Measurements from ENCODE around the gene CTNNA3.
"Not testable (repeated sequence)": the region's sequence is repeated elsewhere in the genome, so short reads cannot be mapped to it uniquely, and the experiment has no call there.

CTNNA3 gene

DNA sequence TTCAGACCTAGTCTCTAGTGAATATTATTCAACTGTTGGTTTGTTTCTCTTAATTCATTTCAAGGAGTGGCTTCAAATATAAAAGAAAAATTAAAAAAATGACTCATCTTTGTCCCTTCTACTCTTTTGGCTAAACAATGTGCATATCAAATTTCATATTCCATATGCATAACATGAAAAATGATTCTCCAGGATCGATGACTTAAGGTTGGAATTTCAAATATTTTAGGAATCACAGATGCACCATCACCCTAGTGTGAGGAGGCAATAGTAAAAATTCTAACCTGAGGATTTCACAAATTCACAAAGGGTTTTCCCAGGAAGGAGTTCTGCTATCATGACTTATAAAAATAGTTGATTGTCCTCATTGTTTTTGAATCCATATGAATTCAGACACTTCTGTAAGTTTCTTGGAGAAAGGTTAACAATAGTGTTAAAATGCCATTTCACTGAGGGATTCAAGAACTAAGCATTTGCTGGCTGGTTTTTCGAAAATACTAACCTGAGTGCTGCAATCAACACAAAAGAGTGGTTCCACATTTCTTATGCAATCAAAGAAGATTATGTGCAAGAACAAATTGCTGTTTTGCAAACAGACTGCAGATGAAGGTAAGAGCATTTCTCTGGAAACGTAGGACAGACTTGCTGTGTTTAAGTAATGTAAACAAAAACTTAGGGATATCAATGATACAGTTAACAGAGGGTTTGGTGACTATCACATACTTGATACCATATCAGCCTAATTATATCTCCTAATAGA is 1317.7 kb downstream of the CTNNA3 start:
- no peak for DNase-seq (ENCODE audit: low spot score)

- DNase-seq (ENCODE audit: low spot score), result no peak
These were observed 1327.8 kb downstream of the CTNNA3 start for GRCh38 chr10:66368146-66368545.

GRCh38 chr10:66366163-66366562 is 1329.8 kb downstream of the CTNNA3 start:
- DNase-seq (ENCODE audit: low spot score), result no peak

- DNase-seq (ENCODE audit: low spot score), result no peak
These were observed 1330.3 kb downstream of the CTNNA3 start for GRCh38 chr10:66365686-66366085.

DNA sequence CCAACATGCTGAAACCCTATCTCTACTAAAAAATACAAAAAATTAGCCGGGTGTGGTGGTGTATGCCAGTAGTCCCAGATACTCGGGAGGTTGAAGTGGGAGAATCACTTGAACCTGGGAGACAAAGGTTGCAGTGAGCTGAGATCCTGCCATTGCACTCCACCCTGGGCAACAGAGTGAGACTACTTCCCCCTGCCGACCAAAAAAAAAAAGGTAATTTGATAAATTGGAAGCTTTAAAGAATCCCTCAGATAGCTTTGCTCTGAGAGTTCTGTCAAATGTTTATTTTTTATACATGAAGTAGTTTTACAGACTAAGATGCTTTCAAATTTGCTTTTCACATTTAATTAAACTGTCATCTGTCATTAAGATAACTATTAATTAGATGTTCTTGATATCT is 1333.5 kb downstream of the CTNNA3 start:
- DNase-seq (ENCODE audit: low spot score), result no peak

GRCh38 chr10:66353822-66354221 is 1342.2 kb downstream of the CTNNA3 start:
- DNase-seq (ENCODE audit: low spot score), result not testable (repeated sequence)

DNA sequence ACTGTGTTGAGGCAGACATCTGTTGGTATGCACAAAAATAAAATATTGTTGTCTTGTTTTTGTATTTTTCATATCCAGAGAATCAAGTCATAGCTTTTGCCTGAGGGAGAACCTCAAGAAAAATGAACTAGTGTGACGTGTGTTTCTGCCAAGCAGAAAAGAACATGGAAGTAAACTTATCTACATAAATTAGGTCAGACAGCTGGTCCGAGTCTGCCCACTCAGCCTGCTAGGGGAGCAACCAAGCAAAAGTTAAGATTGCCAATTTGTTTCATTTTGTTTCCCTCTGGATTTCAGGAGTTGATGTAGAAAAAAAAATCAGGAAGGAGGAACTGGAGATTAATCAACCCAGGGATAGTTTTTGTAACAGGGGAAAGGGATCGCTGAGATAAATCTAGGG is 1342.6 kb downstream of the CTNNA3 start:
- no peak for DNase-seq (ENCODE audit: low spot score)

DNA sequence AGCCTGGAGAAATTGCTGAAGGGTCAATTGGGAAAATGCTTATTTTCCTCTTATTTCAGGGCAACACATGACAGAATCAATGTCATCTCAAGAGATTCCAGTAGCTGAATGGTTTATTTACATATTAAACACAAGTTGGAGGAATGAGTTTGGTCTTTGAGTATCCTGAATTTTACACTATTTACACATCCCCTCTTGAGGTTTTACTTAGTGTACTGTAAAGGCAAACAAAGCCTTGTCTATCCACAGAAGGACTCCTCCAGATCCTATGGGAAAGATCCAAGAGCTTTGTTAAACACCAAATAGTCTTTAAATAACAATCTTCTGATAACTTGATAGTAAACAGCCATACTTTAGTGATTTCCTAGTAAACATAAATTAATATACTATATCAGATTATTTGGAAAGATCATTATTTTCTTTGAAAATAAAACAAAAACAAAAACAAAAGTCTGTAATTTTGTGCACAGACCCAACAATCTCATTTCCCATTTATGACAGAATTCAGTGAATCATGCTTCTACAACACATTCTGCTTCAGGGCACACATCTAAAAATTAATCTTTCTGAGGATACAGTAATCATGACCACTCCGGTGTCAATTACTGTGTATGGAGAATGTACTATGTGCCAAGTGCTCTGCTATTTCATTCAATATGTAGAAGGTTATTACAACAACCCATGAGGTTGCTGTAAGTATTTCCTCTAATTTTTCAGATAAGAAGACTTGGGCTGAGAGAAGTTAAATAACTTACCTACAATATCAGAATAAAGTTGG is 1345.2 kb downstream of the CTNNA3 start:
- no peak for DNase-seq (ENCODE audit: low spot score)

DNA sequence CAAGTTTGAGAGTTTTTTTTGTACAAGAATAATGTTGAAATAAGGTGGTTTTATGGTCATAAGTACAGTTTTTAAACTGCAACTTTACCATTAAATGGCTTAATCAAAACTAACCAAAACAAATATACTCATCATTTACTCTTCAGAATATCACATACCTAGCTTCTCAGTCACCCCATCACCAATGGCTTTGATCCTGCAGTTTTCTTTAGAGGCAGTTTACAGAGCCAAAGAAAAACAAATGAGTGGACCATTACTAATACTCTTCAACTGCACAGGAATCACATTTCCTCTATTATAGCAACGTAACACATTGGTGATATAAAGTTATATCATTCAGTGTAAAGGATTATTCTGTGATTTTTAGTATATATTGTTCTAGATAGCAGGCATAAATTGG is 1346.3 kb downstream of the CTNNA3 start:
- no peak for DNase-seq (ENCODE audit: low spot score)

GRCh38 chr10:66349076-66349475 is 1346.9 kb downstream of the CTNNA3 start:
- DNase-seq (ENCODE audit: low spot score), result no peak

DNA sequence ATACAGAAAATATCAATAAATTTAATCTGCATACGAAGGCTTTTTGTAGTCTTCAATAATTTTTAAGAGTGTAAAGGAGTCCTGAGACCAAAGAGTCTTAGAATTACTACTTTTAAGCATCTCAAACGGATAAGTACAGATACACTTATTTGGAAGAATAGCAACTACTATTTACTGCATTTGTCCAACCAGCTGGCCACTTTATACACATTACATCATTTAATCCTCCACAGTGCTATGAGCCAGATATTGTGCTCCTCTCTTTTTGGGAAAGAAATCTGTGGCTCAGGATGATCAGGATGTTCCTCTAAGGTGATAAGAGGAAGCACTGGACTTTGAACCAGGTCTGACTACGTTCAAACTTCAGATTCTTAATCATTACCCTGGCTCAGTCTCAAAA is 1358.8 kb downstream of the CTNNA3 start:
- no peak for DNase-seq (ENCODE audit: low spot score)

GRCh38 chr10:66336791-66337190 is 1359.2 kb downstream of the CTNNA3 start:
- no peak for DNase-seq (ENCODE audit: low spot score)

DNA sequence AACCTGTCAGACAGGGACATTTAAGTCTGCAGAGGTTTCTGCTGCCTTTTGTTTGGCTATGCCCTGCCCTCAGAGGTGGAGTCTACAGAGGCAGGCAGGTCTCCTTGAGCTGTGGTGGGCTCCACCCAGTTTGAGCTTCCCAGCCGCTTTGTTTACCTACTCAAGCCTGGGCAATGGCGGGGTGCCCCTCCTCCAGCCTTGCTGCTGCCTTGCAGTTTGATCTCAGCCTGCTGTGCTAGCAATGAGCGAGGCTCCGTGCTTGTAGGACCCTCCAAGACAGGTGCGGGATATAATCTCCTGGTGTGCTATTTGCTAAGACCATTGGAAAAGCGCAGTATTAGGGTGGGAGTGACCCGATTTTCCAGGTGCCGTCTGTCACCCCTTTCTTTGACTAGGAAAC is 1360.2 kb downstream of the CTNNA3 start:
- DNase-seq (ENCODE audit: low spot score), result not testable (repeated sequence)

DNA sequence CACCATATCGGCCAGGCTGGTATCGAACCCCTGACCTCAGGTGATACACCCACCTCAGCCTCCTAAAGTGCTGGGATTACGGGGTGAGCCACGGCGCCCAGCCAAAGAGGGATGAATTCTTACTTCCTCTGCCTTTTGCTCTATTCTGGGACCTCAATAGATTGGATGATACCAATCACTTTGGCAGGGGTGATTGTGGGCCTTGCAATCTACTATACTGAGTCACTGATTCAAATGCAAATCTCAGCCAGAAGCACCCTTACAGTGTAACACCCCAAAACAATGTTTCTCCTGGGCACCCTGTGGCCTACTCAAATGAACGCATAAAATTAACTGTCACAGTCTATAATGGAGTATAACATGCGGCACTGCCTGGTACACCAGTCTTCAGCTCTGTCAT is 1366.8 kb downstream of the CTNNA3 start:
- DNase-seq (ENCODE audit: low spot score), result no peak

- no peak for DNase-seq (ENCODE audit: low spot score)
These were observed 1369.1 kb downstream of the CTNNA3 start for GRCh38 chr10:66326876-66327275.

DNA sequence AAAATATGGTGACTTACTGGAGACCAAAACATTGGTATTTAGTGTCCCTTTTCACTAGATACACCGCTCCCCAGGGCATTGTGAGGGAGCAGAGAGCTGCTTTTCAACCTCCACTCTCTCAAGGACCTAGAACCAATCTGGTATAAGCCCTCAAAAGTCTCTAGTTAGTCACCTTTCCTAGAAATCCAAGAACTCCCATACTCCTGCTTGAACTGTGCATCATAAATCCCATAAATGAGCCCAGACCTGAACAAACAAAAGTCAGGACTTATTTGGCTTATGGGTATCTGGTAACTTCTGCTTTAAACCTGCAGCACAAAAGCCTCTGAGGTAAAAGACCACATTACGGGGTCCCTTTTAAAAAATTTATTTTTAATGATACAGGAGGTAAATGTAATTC is 1373.2 kb downstream of the CTNNA3 start:
- DNase-seq (ENCODE audit: low spot score), result no peak

GRCh38 chr10:66321723-66322665 is 1374.0 kb downstream of the CTNNA3 start:
- DNase-seq (ENCODE audit: low spot score), result peak; percentile 63

- DNase-seq (ENCODE audit: low spot score), result no peak
These were observed 1377.2 kb downstream of the CTNNA3 start for GRCh38 chr10:66318761-66319160.

DNA sequence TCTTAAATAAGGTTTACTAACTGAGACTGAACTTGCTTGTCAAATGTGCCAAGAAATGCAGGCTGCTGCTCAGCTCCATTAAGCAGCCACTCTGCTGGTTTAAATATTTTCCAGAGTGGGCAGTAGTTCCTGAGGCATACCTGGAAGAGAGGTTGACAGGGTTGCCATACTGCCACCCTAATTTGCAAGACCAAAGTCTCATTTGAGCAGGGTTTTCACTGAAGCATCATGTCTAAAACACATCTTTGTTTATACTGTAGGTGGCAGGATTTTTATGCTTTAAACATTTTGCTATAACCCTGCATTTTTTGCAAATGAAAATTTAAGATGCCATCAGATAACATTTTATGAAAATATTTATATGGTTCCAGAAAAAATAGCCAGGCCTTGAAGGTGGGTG is 1388.2 kb downstream of the CTNNA3 start:
- DNase-seq (ENCODE audit: low spot score), result no peak

DNA sequence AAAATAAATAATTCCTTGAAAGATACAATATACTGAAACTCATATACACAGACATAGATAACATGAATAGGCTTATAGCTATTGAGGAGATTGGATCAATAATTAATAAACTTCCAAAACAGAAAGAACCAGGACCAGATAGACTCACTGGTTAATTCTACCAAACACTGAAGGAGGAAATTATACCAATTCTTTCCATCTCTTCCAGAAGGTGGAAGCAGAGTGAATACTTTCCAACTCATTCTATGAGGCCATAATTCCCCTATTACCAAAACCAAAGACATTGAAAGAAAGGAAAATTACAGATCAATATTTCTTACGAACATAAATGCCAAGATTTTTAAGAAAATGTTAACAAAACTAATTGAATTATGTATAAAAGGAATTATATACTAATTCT is 1394.9 kb downstream of the CTNNA3 start:
- no peak for DNase-seq (ENCODE audit: low spot score)

DNA sequence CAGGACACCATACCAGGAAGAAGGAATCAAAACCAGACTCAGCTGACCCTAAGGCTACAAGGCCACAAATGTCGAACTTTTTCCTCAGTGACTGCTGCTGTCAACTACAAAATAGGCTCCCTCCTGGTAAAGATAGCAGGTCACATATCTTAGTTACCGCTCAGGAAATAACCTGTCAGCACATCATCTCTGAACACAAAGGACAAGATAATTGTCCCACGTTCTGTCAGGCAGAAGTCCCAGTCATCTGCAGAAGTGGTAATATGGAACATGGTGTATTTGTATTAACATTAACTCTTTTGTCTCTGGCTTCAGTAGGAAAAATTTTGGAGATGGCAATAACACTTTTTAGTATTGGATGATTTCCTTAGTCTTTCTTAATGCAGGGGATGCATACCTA is 1400.4 kb downstream of the CTNNA3 start:
- DNase-seq (ENCODE audit: low spot score), result no peak

DNA sequence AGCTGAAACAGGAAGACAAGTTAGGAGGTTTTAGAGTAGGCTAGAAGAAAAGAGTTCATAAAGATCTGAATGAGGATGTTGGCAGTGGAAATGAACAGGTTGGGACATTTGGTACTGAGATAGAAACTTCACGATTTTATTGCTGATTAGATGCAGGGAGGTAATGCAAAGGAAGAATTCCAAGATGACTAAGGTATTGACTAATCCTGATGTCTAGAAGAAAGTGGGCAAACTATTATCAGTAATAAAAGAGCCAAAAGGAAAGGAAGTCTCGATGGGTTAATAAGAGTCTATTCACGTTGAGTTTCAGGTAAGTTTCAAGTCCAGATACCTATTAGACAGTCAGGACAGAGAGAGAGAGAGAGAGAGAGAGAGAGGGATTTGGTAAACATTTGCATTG is 1401.5 kb downstream of the CTNNA3 start:
- DNase-seq (ENCODE audit: low spot score), result no peak

Measured in ecto neural progenitor cell (in vitro differentiated cells).